Stimulated activated CD8-positive, alpha-beta memory T cell treated with anti-CD3 and anti-CD28 coated beads, Interleukin-4, amount 100 ng/mL, for 4 hours (primary cell): ENCODE results near the gene ARVCF.

ENCODE experiments used
- DNase-seq, 2 donors: peaks; one replicate each; pipeline ENCODE4 v3.0.0-alpha.2; 2020; ENCODE audit warnings: low read depth in 2 of 2, low spot score in 1 of 2

Gene ARVCF

DNA sequence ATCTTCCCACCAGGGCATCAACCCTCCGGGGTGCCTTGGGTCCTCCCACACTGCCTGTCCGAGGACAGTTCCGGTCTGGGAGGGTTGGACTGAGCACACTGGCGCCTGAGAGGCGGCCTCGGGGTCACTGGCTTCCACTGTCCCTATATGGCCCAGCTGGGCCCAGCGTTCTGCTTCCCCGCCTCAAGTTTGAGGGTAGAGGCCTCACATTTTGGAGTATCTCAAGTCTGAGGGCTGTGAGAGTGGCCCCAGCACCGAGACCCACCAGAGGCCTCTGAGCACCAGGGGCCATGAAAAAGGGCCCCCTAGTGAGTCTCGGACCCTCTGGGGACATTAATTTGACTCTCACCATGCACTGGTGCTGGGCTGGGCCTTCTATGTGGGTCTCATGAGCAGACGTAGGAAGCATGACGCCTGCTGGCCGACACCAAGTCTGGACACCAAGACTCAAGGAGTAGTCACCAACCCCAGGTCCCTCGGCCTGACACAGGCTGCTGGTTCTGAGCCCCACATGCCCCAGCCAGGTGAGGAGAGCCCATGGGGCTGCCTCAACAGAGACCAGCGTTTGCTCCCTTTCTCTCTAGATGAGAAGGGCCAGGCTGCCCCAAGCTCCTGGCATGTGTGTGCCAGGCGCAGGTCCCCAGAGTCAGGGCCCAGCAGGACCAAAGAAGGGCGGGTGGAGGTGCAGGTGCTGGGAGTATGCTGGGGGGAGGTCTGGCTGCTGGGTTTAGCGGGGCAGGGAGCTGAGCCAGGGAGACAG, 27.5 kb downstream of the ARVCF start:
- DNase-seq = no peak

DNA sequence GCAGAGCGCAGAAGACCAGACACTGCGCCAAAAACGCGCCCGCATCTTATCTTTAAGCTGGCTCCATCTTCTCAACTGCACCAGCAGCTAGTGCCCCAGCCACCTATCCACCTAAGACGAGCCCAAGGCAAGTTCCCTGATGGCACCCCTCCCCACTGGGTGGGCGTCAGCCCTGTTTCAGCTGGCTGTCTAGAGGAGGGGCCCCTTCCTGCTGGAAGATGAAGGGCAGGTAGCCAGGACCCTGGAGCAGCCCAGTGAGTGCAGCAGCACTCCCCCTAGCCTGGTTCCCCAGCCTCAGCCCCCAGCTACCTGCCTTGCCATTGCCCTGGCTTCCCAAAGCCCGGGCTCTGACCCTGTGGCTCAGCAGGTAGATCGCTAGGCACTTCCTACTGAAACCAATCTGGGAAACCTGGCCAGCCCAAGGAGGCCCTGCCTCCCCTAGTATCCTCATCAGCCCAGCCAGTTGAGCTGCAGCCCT, 28.3 kb downstream of the ARVCF start:
- no peak for DNase-seq

DNA sequence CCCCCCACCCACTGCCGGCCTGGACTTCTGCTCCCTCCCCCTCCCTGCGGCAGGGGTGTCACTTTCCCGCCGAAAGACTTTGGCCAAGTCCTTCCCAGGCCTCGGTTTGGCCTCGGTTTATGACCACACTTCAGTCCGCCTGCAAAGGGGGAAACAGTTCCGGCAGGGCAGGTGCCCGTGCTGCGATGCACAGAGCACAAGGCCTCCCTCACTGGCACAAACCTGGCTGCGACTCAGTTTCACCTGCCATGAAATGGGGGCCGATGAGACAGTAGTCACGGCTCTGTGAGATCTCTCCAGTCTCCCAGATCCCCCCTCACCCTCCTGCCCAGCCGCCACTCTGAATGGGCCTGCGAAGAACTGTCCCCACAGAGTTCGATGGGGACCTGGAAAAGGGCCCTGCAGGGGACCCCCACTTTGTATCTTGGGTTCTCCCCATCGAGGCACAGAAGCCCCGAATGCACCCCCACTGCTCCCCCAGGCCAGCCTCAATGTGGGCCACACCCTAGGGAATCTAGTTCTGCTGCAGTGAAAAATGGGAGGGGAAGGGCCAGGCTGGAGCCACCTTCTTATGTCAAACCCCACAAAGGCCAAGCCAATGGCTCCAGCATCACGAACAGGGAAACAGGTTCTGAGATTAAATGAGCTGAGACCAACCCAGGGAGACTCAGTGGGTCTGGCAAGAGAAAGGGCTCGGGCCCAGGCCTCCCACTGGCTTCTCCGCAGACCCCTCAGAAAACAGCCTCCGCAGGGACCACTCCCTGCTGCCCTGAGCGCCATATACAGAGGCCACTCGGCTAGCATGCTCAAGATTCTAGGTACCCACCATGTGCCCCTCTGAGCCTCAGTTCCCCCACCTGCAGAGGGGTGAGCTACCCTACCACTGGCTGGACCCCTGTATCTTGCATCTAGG, 29.0 kb downstream of the ARVCF start:
- no peak for DNase-seq

DNA sequence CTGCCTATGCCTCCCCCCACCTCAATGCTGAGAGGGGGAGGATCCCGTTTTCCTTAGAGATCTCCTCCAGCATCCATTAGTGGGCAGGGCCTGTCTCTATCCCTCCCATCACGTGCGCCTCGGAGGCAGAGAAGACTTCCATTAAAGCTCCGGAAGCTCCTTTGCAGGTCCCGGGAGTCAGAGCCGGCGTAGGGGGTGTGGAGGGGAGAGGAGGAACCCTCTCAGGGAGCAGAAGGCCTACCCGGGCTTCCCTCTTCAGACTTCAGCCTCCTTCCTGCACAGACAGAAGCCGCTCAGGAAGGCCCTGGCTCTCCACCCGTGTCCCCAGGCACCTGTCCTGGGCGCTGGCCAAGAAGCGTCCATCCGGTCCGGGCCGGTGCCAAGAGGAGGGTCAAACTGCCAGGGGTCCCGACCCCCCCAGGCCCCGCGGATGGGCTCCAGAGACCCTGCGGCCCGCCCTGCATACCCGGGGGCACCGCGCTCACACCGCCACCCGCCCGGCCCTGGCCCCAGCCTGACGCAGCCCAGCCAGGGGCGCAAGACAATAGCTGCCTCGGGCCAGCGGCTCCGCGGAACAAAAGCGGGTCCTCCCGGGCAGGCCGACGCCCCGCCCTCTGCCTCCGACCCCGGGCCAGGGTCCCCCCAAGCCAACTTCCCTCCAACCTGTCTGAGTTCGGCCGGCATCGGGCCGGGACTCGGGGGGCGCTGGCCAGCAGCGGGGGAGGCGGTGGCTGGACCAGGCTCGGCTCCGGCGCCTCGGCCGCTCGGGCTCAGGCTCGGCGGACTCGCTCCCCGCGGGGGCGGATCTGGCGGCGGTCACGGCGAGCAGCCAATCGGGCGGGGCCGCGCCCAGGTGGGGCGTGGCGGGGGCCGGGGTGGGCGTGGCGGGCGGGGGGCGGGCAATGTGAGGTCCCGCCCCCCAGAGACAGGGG, 29.9 kb downstream of the ARVCF start:
- peak in 1 of 2 donors; percentile 39 for DNase-seq

DNA sequence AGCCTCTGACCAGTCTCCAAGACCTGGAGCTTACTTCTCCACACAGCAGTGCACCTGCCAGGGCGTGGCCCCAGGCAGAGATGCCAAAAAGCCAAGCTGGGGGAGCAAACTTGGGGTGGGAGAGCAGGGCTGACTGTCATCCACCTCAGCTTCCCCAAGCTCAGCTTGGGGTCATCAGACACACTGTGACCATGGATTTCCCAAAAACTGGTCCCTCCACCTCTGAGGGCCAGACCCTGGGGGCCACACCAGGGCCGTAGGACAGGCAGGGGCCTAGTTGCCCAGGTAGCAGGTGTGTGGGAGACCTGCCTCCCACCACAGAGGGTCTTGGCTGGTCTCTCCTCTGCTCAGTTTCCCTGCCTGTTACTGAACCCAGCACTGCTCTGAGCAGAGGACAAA, 30.6 kb downstream of the ARVCF start:
- DNase-seq = no peak

DNA sequence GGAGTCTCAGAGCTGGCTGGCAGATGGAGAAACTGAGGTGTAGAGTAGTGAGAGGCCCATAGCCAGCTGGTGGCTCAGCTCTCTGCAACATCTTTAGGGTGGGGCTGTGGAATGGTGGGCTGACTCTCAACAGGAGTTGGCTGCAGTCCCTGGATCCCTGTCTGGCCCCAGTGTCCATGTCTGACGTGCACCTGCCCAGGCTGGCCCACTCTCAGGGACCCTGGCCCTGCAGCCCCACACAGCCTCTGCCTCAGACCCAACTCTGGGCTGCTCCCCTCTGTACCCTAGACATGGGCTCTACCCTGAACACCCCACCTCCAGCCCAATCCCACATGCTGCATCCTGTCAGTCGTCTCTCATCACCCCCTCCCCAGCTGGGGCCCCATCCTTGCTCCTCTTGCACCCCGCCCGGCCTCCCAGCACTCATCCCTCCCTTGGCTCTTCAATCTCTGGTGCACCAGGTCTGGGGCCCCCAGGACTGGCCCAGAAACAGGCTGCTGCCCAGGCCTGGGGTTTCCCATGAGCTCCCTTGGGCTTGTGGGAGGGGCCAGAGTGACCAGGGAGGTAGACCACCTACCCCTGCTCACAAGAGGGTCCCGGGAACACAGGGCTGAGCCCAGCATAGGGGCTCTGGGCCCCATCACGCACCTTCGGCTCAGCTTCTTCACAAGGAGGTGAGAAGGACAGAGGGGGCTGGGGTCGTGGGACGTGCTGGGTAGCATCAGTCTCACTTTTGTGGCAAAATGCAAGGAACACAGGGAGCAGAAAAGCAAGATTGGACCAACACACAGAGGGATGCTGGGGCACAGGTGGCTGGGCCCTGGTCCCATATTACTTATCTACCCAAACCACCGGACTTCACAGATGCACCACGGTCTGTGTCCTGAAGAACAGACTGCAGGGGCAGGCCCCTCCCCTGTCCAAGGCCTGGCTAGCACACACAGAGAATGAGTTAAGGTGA, 31.5 kb downstream of the ARVCF start:
- DNase-seq = no peak

DNA sequence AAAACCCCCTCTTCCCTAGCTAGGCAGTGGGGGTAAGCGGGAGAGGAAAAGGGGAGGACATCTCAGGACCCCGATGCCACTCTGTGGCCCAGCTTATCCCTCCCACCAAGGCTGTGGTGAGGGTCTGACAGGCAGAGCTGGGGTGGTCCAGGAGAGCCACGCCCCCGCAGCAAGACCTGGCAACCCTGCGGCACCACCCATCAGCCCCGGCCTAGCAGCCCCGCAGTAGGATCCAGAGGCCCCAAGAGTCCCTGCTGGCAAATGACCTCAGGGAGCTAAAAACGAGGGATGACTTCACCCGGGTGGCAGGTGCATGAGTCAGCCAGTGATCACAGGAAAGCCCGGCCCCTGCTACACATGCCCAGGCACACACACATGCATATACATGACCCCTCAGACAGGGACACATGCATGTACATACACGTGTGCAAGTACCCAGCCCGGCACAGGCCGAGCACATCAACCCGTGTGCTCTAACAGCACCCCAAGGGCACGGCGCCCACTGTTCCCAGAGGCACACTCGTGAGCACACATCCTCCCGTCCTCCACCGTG, 32.3 kb downstream of the ARVCF start:
- DNase-seq = no peak

DNA sequence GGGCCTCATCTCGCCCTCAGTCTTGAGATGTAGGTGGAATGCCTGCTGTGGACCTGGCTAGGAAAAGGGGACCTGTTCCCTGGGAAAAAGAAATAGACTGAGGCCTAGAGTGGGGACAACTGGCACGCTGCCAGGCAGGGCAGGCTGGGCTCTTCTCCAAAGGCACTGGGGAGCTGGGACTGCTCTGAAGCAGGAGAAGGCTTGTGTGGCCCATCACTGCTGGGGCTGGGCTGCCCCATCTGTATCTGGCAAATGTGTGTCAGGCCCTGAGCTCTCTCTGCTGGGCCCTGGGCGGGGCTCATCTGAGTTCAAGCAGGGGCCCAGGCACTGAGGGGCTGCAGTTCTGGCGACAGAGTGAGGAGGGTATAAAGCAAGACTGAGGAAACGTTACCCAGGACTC, 32.9 kb downstream of the ARVCF start:
- no peak for DNase-seq

DNA sequence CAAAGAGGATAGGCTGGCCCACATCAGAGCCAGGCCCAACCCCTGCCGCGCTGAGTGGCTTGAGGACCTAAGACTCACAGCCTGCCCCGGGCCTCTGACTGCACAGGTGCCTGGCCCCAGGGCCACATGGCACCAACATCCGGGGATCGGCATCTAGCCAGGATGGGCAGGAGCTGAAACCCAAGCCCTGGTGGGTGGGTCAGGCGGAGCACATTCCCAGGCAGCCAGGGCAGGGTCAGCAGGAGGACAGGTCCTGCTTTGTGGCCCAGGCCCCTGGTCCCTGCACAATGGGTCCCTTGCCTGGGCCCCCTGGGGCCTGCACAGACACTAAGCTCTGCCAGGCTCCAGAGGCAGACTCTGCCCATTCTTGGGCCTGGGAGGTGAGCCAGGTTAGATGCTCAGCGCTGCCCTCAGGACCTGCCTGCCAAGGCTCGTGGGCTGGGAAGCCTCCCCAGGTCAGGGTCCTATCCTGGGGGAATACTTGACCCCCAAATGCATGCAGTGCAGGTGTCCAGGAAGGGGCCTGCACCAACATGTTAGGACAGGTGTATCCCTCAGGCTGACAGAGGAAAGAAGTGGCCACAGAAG, 33.5 kb downstream of the ARVCF start:
- no peak for DNase-seq

DNA sequence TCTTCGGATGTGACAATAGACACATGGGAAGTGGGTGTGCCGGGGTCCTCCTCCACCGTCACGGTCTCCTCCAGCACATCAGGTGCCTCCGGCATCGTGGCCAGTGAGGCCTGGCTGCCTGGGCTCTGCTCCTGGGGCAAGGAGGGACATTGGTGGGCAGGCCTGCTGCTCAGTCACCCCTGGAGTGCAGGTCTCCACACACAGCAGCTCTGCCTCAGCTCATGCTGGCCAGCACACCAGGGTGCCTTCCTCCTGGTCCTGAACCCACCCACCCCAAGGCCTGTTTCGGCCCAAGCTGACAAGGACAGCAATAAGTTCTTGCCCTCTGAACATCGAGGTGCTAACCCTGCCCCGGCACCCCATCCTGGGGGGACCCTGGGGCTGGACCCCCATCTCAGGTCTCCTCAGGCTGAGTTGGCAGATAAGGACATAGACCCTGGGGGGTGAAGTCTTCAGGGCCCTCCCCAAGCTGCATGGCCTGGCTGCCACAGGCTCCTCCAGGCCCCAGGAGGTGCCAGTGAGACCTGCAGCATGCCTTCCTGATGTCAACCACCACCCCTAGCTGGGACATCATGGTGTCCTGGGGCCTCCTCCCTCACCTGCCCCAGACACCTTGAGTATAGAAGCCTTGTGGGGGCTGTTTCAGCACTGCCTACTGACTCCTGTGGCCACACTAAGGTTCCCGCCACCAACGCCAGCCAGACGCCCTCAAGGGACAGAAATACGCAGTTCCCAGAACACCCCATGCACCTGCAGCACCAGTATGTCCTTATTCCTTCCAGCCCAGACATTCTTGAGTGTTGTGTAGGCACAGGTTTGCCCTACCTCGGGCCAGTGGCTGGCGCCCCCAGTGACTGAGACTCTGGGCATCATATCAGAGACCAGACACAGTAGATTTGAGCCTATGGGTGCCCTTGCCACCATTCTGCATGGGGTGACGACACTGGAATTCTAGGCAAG, 34.4 kb downstream of the ARVCF start:
- DNase-seq = no peak

DNA sequence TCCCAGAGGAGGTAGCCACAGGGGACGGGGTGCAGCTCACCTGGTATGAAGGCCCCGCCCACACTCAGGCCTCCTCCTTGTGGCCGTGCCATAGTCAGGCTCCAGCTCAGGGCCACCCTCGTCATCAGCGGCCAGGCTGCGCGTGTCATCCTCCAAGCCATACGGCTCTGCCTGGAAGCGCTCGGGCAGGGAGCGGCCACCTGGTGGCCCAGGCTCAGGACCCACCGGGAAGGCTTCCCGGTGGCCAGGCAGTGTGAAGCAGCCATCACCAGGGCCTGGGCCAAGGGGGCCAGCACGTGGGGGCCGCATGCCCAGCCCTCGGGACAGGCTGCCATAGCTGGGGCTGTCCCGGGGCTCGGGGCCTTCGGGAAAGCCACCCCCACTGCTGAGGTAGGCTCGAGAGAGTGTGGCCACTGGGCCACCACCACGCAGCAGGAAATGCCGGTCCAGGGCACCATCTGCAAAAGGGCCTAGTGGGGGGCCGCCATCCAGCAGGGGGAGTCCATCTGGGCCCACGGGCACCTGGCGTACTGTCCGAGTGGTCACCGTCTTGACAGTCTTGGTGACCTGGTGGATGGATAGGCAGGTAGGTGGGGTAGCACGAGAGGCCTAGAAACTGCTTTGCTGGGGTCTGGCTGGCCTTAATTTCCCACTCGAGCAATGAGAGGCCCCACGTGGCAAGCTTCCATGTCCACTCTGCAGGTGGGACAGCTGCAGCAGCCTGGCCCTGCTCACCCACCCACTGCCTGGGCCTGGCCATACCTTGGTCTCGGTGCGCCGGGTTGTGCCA, 35.3 kb downstream of the ARVCF start:
- DNase-seq = no peak

DNA sequence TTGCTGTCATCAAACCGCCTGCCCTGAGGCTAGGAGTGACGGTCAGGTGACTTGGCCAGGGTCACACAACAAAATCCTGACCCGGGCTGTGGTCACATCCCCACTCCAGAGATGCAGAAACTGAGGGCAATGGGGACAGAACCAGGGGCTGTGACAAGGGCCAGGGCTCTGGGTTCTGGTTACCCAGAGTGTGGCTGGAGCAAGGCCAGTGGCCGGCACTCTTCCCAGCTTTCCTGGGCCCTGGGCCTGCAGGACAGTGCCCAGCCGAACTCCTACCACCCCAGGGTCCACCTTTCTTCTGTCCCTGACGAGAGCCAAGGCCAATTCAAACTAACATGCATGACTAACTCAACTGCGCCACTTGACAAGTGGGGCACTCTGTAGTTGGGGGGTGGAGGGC, 35.9 kb downstream of the ARVCF start:
- DNase-seq = no peak

DNA sequence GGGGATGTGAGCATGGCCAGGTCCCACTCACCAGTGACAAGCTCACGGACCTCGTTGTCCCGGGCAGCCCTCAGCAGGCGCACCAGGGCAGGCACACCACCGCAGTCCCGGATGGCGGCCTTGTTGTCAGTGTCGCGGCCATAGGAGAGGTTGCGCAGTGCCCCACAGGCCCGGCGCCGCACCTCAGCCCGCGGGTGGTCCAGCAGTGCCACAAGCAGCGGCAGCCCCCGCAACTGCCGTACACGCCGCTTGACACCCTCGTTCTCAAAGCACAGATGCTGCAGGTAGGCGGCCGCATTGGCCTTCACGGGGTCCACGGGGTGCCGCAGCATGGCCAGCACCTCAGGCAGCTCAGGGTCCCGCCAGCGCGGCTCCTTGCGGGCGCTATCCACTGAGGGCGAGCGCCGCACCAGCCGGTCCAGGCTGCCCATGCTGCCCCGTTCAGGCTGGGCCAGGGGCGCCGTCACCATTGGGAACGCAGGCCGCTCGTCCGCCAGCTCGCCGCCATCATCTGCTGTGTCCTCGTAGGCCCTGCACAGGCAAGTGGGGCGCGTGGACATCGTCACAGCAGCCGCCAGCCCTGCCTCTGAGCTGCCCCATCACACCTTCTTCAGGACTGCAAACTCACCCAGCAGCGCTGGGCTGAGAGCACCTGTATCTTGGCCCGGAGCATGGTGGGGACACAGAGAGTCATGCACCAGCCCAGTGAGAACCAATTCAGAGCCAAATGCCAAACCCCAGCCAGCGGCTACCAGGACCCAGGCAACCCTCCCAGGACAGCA, 36.7 kb downstream of the ARVCF start:
- no peak for DNase-seq

DNA sequence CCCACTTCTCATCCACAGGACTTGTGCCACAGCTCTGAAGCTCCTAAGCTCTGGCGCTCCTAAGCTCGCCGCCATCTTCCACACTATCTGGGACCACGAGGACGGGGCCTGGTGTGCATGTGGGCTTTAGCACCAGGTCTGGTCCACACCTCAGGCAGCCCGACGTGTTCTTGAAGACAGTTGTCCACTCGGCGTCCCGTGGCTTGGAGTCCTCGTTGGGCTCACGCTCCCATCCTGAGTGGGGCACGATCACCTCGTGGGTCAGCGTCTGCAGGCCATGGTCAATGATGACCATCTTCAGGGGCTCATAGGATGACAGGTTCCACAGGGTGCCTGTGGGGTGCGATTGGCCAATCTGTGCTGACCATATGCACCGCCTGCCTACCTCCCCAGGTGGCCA, 37.9 kb downstream of the ARVCF start:
- DNase-seq = no peak

DNA sequence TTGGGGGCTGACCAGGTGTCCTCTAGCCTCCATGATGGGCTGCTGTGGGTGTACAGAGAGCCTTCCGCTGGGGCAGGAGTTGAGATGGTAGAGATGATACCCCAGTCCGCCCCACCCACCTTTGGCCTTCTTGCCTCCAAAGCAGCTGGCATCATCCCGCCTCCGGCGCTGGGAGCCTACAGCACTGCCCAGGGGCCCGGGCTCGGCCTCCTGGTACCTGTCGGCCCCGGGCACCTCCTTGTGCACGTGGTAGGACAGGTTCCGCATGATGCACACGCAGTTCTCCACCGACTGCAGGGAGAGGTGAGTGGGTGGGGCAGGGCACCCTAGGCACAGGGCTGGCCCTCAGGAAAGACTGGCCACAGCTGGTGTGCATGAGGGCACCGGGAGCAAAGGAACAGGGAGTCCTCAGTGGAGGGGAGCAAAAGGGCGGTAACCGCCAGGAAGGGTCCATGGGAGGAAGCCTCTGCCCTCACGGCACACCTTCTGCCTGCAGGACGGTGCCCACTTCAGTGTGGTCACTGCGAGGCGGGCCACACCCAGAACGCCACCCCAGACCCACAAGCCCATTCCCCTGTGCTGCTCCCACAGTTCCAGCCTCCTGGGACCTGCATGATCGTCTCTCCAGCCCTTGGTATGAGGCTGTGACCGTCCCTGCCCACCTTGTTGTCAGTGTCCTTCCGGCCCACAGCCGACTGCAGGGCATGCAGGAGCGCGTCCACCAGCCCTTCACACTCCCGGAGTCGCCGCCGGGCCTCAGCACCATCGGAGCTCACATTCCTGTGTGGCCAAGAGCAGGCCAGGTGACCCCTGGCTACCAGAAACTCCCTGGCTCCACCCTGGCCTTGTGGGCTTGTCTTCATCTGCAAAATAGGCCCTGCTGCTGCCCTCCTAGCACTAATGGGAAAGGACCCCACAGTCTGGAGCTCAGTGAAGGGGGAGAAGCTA, 39.1 kb downstream of the ARVCF start:
- DNase-seq = no peak

DNA sequence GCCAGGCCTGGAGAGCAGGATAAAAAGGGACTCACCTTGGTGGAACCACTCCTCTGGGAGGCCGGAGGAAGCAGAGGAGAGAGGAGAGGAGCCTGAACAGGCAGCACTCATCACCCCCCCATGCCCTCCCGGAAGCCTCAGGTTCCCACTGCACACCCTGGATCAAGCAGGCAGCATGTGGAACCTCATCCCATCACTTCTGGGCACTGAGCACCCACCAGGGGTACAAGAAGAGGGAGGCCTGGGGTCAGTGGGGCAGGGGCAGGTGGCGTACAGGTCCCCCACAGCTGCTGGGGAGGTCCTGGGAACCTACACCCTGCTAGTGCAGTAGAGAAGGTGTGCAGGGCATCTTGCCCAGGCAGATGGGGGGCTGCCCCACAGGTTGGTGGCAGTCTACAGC, 40.0 kb downstream of the ARVCF start:
- no peak for DNase-seq
